ENCODE data around the gene TRNP1.

Gene TRNP1

DNA sequence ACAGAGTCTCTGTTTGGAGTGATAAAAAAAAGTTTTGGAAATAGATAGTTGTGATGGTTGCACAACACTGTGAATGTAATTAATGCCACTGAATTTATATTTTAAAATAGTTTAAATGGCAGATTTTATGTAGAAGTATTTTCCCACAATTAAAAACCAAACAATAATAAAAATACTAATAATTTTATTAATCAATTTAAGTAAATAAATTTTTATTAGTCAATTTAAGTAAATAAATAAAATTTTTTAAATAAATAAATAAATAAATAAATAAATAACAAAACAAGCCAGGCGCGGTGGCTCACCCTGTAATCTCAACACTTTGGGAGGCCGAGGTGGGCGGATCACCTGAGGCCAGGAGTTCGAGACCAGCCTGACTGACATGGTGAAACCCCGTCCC is 28.3 kb upstream of the TRNP1 start:
- Mint-ChIP-seq H3K27me3 (ENCODE audit: low read depth) (peaks cover 60% of the 10 kb centered on the region), H3K9me3 (no peaks in the 10 kb centered on the region), H3K36me3 (ENCODE audit: low read depth) (no peaks in the 10 kb centered on the region), H3K4me1 (peaks cover 6% of the 10 kb centered on the region), H3K27ac (no peak overlapping the region), H3K4me3 (no peak overlapping the region)
- TF ChIP-seq, protein P1, sequence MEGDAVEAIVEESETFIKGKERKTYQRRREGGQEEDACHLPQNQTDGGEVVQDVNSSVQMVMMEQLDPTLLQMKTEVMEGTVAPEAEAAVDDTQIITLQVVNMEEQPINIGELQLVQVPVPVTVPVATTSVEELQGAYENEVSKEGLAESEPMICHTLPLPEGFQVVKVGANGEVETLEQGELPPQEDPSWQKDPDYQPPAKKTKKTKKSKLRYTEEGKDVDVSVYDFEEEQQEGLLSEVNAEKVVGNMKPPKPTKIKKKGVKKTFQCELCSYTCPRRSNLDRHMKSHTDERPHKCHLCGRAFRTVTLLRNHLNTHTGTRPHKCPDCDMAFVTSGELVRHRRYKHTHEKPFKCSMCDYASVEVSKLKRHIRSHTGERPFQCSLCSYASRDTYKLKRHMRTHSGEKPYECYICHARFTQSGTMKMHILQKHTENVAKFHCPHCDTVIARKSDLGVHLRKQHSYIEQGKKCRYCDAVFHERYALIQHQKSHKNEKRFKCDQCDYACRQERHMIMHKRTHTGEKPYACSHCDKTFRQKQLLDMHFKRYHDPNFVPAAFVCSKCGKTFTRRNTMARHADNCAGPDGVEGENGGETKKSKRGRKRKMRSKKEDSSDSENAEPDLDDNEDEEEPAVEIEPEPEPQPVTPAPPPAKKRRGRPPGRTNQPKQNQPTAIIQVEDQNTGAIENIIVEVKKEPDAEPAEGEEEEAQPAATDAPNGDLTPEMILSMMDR (IDR thresholded peaks at IDR 0.05; ENCODE audit: unreplicated experiment in 3 of 3) = no peak

DNA sequence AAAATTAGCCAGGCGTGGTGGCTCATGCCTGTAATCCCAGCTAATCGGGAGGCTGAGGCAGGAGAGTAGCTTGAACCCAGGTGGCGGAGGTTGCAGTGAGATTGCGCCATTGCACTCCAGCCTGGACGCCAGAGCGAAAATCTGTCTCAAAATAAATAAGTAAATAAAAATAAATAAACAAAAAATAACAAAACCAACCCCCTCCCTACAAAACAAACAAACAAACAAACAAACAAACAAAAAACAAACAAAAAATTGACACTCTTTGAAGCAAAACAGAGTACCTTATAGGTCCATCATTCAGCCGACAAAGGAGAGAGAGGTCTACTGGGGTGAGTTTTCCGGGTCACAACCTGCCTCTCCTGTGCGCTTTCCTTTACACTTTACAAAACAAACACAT is 27.9 kb upstream of the TRNP1 start:
- Mint-ChIP-seq H3K4me1 (peaks cover 3% of the 10 kb centered on the region), H3K36me3 (ENCODE audit: low read depth) (no peaks in the 10 kb centered on the region), H3K4me3 (no peak overlapping the region), H3K9me3 (no peaks in the 10 kb centered on the region), H3K27ac (no peak overlapping the region), H3K27me3 (ENCODE audit: low read depth) (peaks cover 56% of the 10 kb centered on the region)
- TF ChIP-seq, protein P1 (IDR thresholded peaks at IDR 0.05; ENCODE audit: unreplicated experiment in 3 of 3) = no peak

DNA sequence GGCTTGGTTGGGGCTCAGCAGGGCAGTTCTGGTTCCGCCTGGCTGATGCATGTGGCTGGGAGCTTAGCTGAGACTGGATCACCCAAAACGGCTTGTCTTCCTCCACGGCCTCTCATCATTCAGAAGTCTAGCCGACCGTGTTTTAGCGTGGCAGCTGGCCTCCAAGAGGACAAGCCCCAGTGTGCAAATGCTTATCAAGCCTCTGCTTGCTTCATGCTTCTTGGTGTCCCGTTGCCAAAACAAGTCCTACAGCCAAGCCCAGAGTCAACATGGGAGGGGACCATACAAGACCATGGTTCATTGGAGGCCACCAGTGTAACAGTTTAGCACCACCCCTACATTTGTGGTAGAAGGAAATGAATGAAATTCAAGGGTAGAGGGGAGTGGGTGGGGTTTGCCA is 22.7 kb upstream of the TRNP1 start:
- H3K36me3 Mint-ChIP-seq (ENCODE audit: low read depth) = no peaks in the 10 kb centered on the region

DNA sequence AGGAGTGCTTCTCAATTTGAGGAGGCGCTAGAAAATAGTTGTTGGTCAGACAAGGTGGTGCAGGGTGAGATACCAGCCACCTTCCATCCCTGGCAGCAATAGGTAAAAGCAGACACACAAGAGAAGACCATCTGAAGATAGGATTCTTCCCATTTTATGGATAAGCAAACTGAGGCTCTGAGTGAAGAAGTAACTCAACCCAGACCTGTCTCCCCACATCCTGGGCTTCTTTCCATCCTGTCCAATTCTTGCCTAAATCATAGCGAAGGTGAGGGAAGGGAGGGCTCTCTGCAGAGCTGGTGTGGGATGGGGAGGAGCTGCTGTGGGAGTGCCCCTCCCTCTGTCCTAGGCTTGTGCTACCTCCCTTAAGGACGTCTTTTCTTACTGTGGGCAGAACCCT is 21.9 kb upstream of the TRNP1 start:
- H3K27me3 Mint-ChIP-seq (ENCODE audit: low read depth) = peaks cover 7% of the 10 kb centered on the region
- no peaks in the 10 kb centered on the region for H3K36me3 Mint-ChIP-seq (ENCODE audit: low read depth)
- TF ChIP-seq, protein P1 (IDR thresholded peaks at IDR 0.05; ENCODE audit: unreplicated experiment in 3 of 3) = no peak
- H3K9me3 Mint-ChIP-seq = no peaks in the 10 kb centered on the region
- H3K4me3 Mint-ChIP-seq = no peak overlapping the region
- H3K4me1 Mint-ChIP-seq = peaks cover 8% of the 10 kb centered on the region
- no peak overlapping the region for H3K27ac Mint-ChIP-seq

More for the DNA sequence above, 22.7 kb upstream of the TRNP1 start:
- Mint-ChIP-seq H3K27ac (no peak overlapping the region), H3K4me3 (no peak overlapping the region), H3K27me3 (ENCODE audit: low read depth) (peaks cover 14% of the 10 kb centered on the region), H3K9me3 (no peaks in the 10 kb centered on the region), H3K4me1 (peaks cover 8% of the 10 kb centered on the region)
- TF ChIP-seq, protein P1 (IDR thresholded peaks at IDR 0.05; ENCODE audit: unreplicated experiment in 3 of 3) = no peak

DNA sequence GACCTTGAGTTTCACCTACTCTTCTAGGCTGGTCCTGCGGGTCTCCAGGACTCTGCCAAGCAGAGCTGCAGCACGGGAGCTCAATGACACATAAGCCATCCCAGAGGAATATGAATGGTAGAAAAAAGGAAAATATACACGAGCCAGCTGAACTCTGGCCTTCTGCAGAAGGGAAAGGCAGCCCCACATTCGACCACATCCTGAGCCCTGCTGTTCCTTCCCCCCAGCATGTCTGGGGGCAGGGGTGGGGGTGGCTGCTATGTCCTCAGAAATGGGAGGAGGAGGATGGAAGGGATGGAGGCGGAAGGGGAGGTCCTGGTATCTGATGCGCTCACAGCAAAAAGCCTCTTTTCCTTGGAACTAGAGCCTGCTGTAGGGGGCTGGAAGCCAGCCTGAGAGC is 21.1 kb upstream of the TRNP1 start:
- Mint-ChIP-seq H3K4me3 (no peak overlapping the region), H3K36me3 (ENCODE audit: low read depth) (no peaks in the 10 kb centered on the region), H3K4me1 (peaks cover 8% of the 10 kb centered on the region), H3K27ac (peak overlapping the region in 2 of 3 experiments; percentile 16 to 17), H3K27me3 (ENCODE audit: low read depth) (peaks cover 3% of the 10 kb centered on the region), H3K9me3 (no peaks in the 10 kb centered on the region)
- TF ChIP-seq, protein P1 (IDR thresholded peaks at IDR 0.05; ENCODE audit: unreplicated experiment in 3 of 3) = no peak

DNA sequence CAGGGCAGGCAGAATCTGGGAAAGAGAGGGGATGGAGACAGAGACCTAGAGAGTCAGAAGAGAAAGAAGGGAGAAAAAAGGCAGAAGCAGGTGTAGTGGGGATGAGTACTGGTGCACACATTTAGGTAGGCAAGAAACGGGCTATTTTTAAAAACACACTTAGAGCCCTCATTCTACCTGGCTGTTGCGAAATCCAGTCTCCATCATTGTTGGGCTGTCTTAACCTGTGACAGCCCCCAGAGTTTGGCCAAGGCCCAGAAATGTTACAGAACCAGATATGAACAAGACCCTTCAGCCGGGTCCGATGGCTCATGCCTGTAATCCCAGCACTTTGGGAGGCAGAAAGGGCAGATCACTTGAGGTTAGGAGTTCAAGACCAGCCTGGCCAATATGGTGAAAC is 20.7 kb upstream of the TRNP1 start:
- Mint-ChIP-seq H3K4me1 (peaks cover 8% of the 10 kb centered on the region), H3K4me3 (no peak overlapping the region), H3K9me3 (no peaks in the 10 kb centered on the region), H3K27me3 (ENCODE audit: low read depth) (peaks cover 3% of the 10 kb centered on the region), H3K36me3 (ENCODE audit: low read depth) (no peaks in the 10 kb centered on the region), H3K27ac (peak overlapping the region in 2 of 3 experiments; percentile 16 to 17)
- TF ChIP-seq, protein P1 (IDR thresholded peaks at IDR 0.05; ENCODE audit: unreplicated experiment in 3 of 3) = no peak
